GM10847 (cell line): ENCODE data around the gene CCT7.

Experiments
- POLR2A ChIP-seq: IDR thresholded peaks from 2 replicates; pipeline ENCODE4 v1.6.1; 2011; ENCODE audit not compliant: insufficient read length; ENCODE audit errors: extremely low read depth

The CCT7 gene

DNA sequence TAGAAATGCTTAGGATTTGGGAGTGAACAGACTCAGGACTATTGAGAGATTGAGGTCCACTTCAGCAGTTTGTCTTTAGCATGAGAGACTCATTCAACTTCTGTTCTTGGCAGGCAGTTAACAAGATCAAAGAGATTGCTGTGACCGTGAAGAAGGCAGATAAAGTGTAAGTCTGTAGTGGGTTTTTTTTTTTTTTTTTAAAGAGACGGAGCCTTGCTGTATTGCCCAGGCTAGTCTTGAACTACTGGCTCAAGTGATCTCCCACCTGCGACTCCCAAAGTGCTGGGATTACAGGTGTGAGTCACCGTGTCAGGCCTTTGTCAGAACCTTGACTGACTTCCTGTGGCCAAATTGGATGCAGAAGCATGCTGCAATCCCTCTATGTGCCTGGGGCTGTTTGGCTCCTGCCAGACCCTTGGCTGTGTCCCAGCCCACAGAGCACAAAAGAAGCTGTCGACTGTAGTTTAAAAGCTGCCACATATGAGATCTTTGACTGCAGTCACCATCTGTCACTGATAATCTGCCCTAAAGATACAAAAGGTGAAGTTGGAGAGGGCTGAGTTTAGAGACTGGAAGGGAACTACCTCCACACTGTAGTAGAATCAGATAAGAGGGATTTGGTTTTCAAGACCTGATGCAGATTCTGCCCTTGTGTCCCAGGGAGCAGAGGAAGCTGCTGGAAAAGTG lies 9.9 kb downstream of the CCT7 start:
- TF ChIP-seq POLR2A, result no peak

DNA sequence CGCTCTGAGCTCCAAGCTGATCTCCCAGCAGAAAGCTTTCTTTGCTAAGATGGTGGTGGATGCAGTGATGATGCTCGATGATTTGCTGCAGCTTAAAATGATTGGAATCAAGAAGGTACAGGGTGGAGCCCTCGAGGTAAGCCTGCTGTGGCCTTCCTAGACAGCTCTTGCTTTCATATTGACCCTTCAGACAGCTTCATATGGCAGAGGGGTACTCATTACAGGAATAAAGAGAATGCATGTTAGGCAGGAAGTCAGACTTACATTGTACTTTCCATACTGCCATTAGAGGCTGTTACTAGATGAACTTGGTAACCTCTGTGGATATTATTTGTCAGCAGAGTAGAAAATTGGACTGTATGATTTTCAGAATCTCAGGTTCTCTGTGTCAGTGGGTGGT lies 10.5 kb downstream of the CCT7 start:
- no peak for TF ChIP-seq POLR2A

DNA sequence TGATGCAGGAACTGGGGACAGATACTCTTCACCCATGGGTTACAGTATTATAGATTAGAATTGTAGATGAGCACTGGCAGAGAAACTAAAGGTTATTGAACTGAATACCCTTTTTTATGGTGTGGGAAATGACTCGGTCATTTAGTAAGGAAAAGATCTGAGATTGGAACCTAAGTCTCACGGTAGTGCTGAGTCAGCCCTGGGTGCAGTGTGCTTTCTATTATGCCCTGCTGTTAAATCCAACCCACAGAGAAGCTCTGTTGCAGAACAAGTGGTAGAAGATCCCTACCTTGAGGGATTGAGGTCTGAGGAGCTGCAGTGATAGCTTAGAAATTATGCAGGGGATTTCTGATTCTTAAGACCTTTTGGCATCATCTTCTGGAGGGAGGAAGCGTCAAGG lies 12.7 kb downstream of the CCT7 start:
- TF ChIP-seq POLR2A, result no peak

DNA sequence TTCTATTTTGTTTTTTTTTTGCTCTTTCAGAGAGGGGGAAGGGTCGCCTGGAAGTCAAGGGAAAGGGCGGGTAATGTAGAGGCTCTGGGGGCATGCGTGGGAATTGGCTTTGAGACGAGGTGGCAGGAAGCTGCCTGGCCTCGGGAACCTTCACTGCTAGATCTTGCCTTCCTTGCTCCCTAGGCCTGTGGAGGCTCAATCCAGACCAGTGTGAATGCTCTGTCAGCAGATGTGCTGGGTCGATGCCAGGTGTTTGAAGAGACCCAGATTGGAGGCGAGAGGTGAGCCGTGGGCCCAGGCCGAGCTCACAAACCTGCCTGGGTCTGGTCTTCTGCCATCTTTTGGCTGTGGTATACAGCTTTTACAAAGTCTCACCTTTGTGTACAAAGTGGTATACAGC lies 15.5 kb downstream of the CCT7 start:
- TF ChIP-seq POLR2A, result no peak

GRCh38 chr2:73250872-73251846 lies 17.1 kb downstream of the CCT7 start:
- no peak for TF ChIP-seq POLR2A

DNA sequence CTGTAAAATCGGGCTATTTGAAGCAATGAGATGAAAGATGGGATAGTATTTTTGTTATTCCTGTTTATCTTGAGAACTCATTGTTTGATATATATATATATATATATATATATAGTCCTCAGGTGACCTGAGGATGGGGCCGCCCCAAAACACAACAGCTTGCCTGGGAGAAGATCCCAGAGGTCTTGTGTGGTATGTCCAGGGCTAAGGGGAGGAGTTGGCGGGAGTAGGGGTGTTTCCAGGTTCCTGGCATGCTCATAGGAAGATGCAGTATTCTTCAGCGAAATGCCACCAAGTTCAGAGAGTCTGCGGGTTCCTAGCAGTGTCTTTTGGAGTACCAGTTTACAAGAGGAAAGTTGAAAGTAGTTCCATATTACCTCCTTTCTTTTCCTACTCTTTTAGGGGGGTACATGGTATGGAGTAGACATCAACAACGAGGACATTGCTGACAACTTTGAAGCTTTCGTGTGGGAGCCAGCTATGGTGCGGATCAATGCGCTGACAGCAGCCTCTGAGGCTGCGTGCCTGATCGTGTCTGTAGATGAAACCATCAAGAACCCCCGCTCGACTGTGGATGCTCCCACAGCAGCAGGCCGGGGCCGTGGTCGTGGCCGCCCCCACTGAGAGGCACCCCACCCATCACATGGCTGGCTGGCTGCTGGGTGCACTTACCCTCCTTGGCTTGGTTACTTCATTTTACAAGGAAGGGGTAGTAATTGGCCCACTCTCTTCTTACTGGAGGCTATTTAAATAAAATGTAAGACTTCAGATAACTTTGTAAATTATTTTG lies 18.3 kb downstream of the CCT7 start:
- TF ChIP-seq POLR2A, result no peak

DNA sequence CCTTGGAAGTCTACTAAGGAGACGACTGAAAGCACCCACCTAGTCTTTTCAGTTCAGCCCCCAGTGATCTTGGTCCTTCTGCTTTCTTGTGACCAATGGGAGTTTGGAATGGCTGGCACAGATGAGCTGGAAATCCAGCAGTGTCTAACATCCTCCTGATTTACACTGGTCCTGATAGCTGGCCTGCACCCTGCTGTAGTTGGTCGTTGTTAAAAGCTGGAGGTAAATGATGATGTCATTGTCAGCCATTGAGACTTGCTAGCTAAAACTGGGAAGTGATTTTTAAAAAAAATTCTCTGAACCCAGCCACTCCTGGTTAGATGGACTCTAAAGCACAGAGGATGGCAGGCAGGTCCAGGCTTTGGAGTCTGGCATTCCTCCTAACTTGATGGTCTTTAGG lies 19.3 kb downstream of the CCT7 start:
- no peak for TF ChIP-seq POLR2A

DNA sequence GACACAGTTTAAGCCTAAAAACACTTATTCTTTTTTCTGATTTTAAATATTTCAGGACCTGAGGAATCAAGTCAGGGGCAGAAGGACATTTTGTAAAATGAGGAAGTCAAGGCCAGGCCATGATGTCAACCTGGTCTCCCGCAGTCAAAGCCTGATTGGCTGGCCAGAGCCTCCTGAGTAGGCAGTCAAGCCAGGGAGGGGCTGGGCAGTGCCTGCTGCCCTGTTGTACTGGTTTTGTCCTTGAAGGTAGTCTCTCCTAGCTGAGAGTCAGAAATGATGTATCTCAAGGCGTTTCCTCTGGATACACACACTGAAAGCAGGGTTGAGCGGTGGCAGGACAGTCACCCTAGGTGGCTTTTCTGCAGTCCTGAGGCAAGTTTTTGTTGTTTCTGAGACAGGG lies 19.8 kb downstream of the CCT7 start:
- TF ChIP-seq POLR2A, result no peak

GRCh38 chr2:73254343-73255006 lies 20.4 kb downstream of the CCT7 start:
- TF ChIP-seq POLR2A, result no peak

- TF ChIP-seq POLR2A, result no peak
Measured at GRCh38 chr2:73255007-73255644, 21.0 kb downstream of the CCT7 start.

DNA sequence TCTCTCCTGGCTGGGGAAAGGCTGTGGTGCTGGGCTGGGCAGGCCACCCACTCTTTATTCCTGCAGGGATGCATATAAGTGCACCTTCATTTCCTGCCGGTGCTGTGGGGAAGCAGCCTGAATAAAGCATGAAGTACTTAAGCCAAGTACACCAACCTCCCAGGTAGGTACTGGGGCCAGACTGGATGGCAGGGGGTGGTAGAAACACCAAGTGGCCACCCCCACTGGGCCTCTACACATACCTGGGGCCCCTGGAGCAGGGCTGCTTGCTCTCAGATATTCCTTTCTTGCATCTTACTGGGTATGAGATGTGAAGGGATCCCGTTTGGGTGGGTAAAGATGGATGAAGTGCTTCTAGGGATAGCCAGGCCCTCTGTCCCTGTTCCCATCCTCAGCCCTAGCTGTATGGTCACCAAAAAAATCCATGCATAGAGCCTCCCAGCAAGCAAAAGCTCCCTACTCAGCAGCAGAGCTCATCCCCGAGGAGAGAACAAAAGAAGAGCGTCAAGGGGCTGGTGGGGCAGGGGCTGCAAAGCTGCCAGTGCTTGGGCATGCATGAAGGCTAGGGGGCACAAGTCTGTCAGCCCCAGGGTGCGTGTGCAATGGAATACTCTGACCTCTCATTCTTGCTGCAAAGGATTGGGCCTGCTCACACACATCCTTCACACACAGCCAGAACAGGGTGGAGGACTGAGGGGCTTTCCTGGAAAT lies 22.0 kb downstream of the CCT7 start:
- TF ChIP-seq POLR2A, result no peak

GRCh38 chr2:73256618-73256922 lies 22.5 kb downstream of the CCT7 start:
- TF ChIP-seq POLR2A, result no peak

GRCh38 chr2:73257021-73257420 lies 22.9 kb downstream of the CCT7 start:
- no peak for TF ChIP-seq POLR2A

DNA sequence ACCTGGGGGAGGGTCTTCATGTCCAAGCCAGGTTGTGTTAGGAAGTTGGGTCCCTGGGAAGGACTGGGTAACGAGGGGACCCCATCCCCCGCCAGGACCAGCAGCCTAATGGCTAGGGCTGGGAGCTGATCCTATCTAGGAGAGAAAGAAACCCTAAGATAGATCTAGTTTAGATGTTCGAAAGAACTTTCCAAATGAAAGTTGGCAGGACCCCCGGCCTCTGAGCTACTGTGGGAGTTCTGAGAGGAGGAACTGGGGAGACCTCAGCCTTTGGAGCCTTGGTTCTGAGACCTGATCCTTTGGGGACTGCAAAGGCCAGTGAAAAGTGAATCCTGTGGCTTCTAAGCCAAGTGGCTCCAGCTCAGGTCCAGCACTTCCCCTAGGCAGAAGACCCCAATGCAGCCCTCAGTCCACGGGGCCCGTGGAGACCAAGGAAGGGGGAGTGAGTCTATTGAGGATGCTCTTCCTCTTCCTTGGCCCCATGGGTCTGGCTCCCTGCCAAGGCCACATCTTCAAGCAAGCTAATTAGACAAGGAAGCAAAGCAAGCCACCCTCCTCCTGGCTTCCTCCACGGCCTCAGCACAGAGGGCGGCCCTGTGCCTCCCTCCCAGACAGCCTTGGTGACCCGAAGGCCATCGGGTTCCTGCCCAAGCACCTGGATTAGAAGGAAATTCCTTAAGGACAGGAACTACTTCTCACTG lies 23.5 kb downstream of the CCT7 start:
- no peak for TF ChIP-seq POLR2A
